GM23248 (cell line): Measurements from ENCODE around the gene STARD8.

Source experiments
- EZH2 ChIP-seq: fragments of 200-600 bp; sonication (generic); IDR thresholded peaks from 2 replicates; pipeline ENCODE4 v1.6.1; 2018; ENCODE audit warnings: antibody characterized with exemption, mild to moderate bottlenecking; ENCODE audit not compliant: insufficient read depth, poor library complexity, severe bottlenecking
- EZH2phosphoT487 ChIP-seq: fragments of 200-600 bp; sonication (generic); IDR thresholded peaks from 2 replicates; pipeline ENCODE4 v1.6.1; 2018; ENCODE audit warnings: antibody characterized with exemption, moderate library complexity, mild to moderate bottlenecking, low read depth; ENCODE audit not compliant: insufficient read depth

DNA sequence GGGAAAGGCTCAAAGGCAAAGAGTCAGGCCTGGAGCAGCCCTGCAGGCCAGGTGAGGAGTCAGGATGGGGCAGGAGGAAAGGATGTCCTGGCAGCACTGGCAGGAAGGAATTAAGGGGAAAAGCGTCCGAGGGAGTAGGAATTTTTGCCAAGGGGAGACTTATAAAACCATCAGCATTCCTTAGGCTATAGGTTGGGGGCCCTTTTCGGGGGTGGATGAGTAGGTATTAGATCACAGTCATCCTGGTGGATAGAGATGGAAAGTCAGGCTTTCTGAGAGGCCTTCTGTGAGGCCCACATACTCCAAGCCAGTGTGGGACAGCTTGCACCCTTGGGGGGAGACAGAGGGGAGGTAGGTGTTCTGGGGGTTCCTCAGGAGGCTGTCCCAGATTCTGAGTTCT, 12.3 kb downstream of the STARD8 start:
- TF ChIP-seq EZH2 (no peak), EZH2phosphoT487 (no peak)
